CD8-positive, alpha-beta memory T cell (primary cell): ENCODE data around the gene PCK2. TPM values are rescaled to one million over a fixed set of nuclear protein-coding genes. Genes with fewer than 3 reads are reported as not detected.

Source experiments
- CTCF ChIA-PET: fragments of 350-600 bp; sonication (Branson Sonifier 250); formaldehyde crosslinking; loops from one replicate; lab custom pipeline; 2021; ENCODE audit warnings: antibody characterized with exemption; lab: Charles Lee
- POLR2A ChIA-PET: fragments of 350-600 bp; sonication (Branson Sonifier 250); formaldehyde crosslinking; loops from one replicate; lab custom pipeline; 2021; ENCODE audit warnings: antibody characterized with exemption; lab: Charles Lee
- DNase-seq, 5 donors: peaks; one replicate each; pipeline versions ENCODE4 v3.0.0 to v3.0.0-alpha.2; 2020 to 2022; ENCODE audit warnings: mixed read lengths in 1 of 5
- H3K27ac ChIP-seq: one replicate; pipeline ENCODE4 v1.7.0; 2013; ENCODE audit warnings: low read depth, mild to moderate bottlenecking, low read length, moderate library complexity
- H3K27me3 ChIP-seq: 2 replicates; pipeline ENCODE4 v1.7.0; 2013; ENCODE audit warnings: low read length, mild to moderate bottlenecking; ENCODE audit not compliant: insufficient read depth, poor library complexity, severe bottlenecking
- H3K36me3 ChIP-seq: 2 replicates; pipeline ENCODE4 v1.7.0; 2013; ENCODE audit warnings: mild to moderate bottlenecking, low read length, moderate library complexity; ENCODE audit not compliant: insufficient read depth
- H3K4me1 ChIP-seq: 2 replicates; pipeline ENCODE4 v1.7.0; 2013; ENCODE audit warnings: mild to moderate bottlenecking, low read length, moderate library complexity; ENCODE audit not compliant: insufficient read depth
- H3K4me3 ChIP-seq: 2 replicates; pipeline ENCODE4 v1.7.0; 2013; ENCODE audit warnings: mild to moderate bottlenecking, low read length
- H3K9me3 ChIP-seq: 2 replicates; pipeline ENCODE4 v1.7.0; 2013; ENCODE audit warnings: mild to moderate bottlenecking, low read length
- H3K27ac Mint-ChIP-seq, 8 donors: one replicate each; pipeline ENCODE4 v1.8.0; 2020 to 2021; ENCODE audit warnings: mixed read lengths in 8 of 8, mild to moderate bottlenecking in 6 of 8, inconsistent platforms in 3 of 8, moderate library complexity in 3 of 8
- H3K27me3 Mint-ChIP-seq, 2 donors: one replicate each; pipeline ENCODE4 v1.8.0; 2020 to 2021; ENCODE audit warnings: mixed read lengths in 2 of 2, mild to moderate bottlenecking in 1 of 2, moderate library complexity in 1 of 2
- H3K36me3 Mint-ChIP-seq, 3 donors: one replicate each; pipeline ENCODE4 v1.8.0; 2020 to 2021; ENCODE audit warnings: mixed read lengths in 3 of 3, inconsistent platforms in 1 of 3, mild to moderate bottlenecking in 1 of 3
- H3K4me1 Mint-ChIP-seq, 3 donors: one replicate each; pipeline ENCODE4 v1.8.0; 2020 to 2021; ENCODE audit warnings: mixed read lengths in 3 of 3, inconsistent platforms in 1 of 3, mild to moderate bottlenecking in 1 of 3
- H3K4me3 Mint-ChIP-seq, 7 donors: one replicate each; pipeline ENCODE4 v1.8.0; 2020 to 2021; ENCODE audit warnings: mixed read lengths in 7 of 7, mild to moderate bottlenecking in 6 of 7, moderate library complexity in 4 of 7, inconsistent platforms in 2 of 7
- H3K9me3 Mint-ChIP-seq, 5 donors: one replicate each; pipeline ENCODE4 v1.8.0; 2020 to 2022; ENCODE audit warnings: mixed read lengths in 5 of 5, mild to moderate bottlenecking in 3 of 5, moderate library complexity in 2 of 5, inconsistent platforms in 1 of 5
- polyA plus RNA-seq: library from polyadenylated mRNA; unstranded; fragments of 300-500 nt; fragmentation: Illumina TruSeq; gene quantifications from one replicate; pipeline ENCODE4 v1.2.3, GENCODE V29; 2021
- total RNA-seq, 2 experiments: library from RNA; stranded (reverse); gene quantifications; one replicate each; pipeline ENCODE4 v1.2.3, GENCODE V29; 2021

The PCK2 gene
- total and polyA plus RNA-seq, 3 experiments from 2014 or later = 16.9 to 88.3 (median 79.6) TPM

- peaks cover 38 to 49% (median 40%) of the 10 kb centered on the region in 3 donors for H3K4me1 Mint-ChIP-seq
- Histone ChIP-seq H3K27ac (no peak overlapping the region), H3K4me3 (no peak overlapping the region), H3K36me3 (peaks cover 14% of the 10 kb centered on the region), H3K27me3 (no peaks in the 10 kb centered on the region), H3K4me1 (peaks cover 40% of the 10 kb centered on the region), H3K9me3 (no peaks in the 10 kb centered on the region)
- POLR2A ChIA-PET = interaction anchor here (0.7 kb wide), 1 partner anchor 82 kb away, joined by 4 read pairs; the partner anchor contains the start of gene CARMIL3
- CTCF ChIA-PET = interaction anchor here (0.8 to 1.7 kb wide), 4 partner anchors 8 to 27 kb away, joined by 3 to 4 read pairs (median 3); partner anchors contain the start of genes EMC9 and IRF9
- H3K27me3 Mint-ChIP-seq = no peaks in the 10 kb centered on the region
- no peak overlapping the region for H3K4me3 Mint-ChIP-seq
- no peak for DNase-seq
- peaks cover 0 to 28% (median 5%) of the 10 kb centered on the region in 3 donors for H3K36me3 Mint-ChIP-seq
- H3K9me3 Mint-ChIP-seq = peaks cover 0 to 2% (median 0%) of the 10 kb centered on the region in 5 donors
- H3K27ac Mint-ChIP-seq = no peak overlapping the region
Measured at GRCh38 chr14:24133735-24134134, 39.6 kb downstream of the PCK2 start.

- peaks cover 16% of the 10 kb centered on the region for H3K36me3 ChIP-seq
- H3K9me3 ChIP-seq = no peaks in the 10 kb centered on the region
Measured at GRCh38 chr14:24135584-24135833, 41.4 kb downstream of the PCK2 start.

DNA sequence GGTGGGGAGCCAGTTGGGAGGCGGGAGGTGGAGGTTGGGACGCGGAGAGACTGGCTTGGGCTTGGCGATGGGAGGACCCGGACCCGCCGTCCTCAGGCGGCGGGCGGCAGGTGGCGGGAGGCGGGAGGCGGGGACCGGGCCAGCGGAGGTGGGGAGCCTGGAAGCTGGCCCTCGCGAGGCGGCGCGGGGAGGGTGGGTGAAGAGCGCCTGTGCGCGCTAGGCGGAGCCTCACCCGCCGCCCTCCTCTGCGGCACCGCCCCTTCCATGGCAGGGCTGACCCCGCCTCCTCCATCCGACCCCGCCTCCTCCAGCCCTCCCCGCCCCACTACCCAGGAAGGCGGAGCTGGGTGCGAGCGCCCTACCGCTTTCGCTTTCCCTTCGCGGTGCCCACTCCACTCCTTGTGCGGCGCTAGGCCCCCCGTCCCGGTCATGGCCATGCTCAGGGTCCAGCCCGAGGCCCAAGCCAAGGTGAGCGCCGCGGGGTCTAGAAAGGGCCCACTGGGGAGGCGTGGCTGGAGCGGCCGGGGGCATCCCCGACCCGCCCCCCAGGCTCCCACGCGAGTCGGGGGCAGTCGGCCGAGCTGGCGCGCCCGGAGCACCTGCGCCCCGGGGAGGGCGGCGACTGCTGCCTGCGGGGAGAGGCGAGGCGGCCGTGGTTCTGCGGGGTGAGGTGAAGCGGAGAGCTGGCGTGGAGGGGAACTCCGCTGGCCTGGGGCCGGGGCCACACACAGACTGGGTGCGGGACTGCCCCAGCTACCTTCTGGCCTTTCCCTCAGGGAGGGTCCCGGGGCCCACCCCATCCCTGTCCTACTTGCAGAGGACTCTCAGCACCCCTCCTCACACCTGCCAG, 41.9 kb downstream of the PCK2 start, which contains the start of gene PSME1:
TSS of gene PSME1 (plus strand) at position 361 of the 850 bp plus-strand sequence. CDS start at position 430, 69 bp downstream.
- ChIA-PET POLR2A (interaction anchor here (0.6 to 4.1 kb wide), 12 partner anchors 9 to 294 kb away, joined by 3 to 58 read pairs (median 5); partner anchors contain the start of genes CBLN3, DCAF11, DHRS1 and IPO4), CTCF (interaction anchor here (0.6 to 3.8 kb wide), 19 partner anchors 9 to 183 kb away, joined by 3 to 40 read pairs (median 5); partner anchors contain the start of genes DCAF11, DHRS4, IPO4 and IRF9)
- Mint-ChIP-seq H3K36me3 (peaks cover 0 to 38% (median 6%) of the 10 kb centered on the region in 3 donors), H3K9me3 (peaks cover 0 to 2% (median 0%) of the 10 kb centered on the region in 5 donors), H3K4me3 (peak within 1 kb of the TSS; percentile 89 to 96 (median 92)), H3K4me1 (peaks cover 56 to 67% (median 60%) of the 10 kb centered on the region in 3 donors), H3K27me3 (no peaks in the 10 kb centered on the region), H3K27ac (peak within 1 kb of the TSS; percentile 87 to 97 (median 95))
- H3K27ac ChIP-seq = peak within 1 kb of the TSS; percentile 72
- peaks cover 47% of the 10 kb centered on the region for H3K4me1 ChIP-seq
- peak; percentile 91 to 95 (median 93) for DNase-seq
- peaks cover 16% of the 10 kb centered on the region for H3K36me3 ChIP-seq
- H3K4me3 ChIP-seq = peak within 1 kb of the TSS; percentile 73
- H3K27me3 ChIP-seq = no peaks in the 10 kb centered on the region
- no peaks in the 10 kb centered on the region for H3K9me3 ChIP-seq

More at GRCh38 chr14:24135584-24135833, 41.4 kb downstream of the PCK2 start:
- peak overlapping the region; percentile 84 to 96 (median 93) for H3K27ac Mint-ChIP-seq
- H3K27me3 Mint-ChIP-seq = no peaks in the 10 kb centered on the region
- no peak for DNase-seq
- peak overlapping the region; percentile 73 for H3K4me3 ChIP-seq
- H3K4me1 ChIP-seq = peaks cover 47% of the 10 kb centered on the region
- H3K4me1 Mint-ChIP-seq = peaks cover 54 to 65% (median 56%) of the 10 kb centered on the region in 3 donors
- ChIA-PET CTCF (interaction anchor here (0.6 to 3.8 kb wide), 17 partner anchors 9 to 182 kb away, joined by 3 to 40 read pairs (median 5); partner anchors contain the start of genes DCAF11, DHRS4, IPO4 and IRF9), POLR2A (interaction anchor here (0.6 to 4.1 kb wide), 11 partner anchors 8 to 294 kb away, joined by 3 to 58 read pairs (median 5); partner anchors contain the start of genes CBLN3, DCAF11, DHRS1 and IPO4)
- H3K36me3 Mint-ChIP-seq = peaks cover 0 to 38% (median 6%) of the 10 kb centered on the region in 3 donors
- peaks cover 0 to 2% (median 0%) of the 10 kb centered on the region in 5 donors for H3K9me3 Mint-ChIP-seq
- no peak overlapping the region for H3K27ac ChIP-seq
- H3K4me3 Mint-ChIP-seq = peak overlapping the region; percentile 89 to 96 (median 92)
- no peaks in the 10 kb centered on the region for H3K27me3 ChIP-seq

DNA sequence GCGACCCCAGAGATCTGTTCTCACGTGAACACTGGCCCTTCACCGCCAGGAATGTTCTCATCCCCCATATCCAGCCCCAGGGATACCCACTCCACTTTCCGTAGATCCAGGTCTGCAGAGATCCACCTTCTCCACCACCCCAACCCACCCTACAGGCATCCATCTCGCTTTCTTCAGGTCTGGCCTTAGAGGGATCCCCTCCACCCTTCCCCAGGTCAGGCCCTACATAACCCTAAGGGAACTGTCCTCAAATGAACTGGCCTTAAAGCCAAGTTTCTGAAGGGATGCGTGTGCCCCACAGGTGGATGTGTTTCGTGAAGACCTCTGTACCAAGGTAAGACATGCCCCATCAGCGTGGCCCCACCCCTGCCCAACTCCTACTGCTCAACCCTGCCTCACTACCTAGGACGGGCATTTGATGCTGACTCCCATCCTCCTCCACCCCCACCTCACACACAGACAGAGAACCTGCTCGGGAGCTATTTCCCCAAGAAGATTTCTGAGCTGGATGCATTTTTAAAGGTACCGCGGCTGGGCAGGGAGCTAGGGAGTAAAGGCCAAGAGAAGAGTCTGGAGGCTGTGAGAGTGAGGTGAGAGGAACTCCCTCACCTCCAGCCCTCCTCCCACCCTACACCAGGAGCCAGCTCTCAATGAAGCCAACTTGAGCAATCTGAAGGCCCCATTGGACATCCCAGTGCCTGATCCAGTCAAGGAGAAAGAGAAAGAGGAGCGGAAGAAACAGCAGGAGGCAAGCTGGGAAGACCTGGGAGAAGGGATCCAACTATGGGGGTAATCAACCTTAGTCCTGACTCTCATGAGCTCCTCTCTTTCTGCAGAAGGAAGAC, 42.8 kb downstream of the PCK2 start:
- Mint-ChIP-seq H3K4me1 (peaks cover 57 to 67% (median 62%) of the 10 kb centered on the region in 3 donors), H3K36me3 (peaks cover 0 to 46% (median 6%) of the 10 kb centered on the region in 3 donors), H3K4me3 (peak overlapping the region; percentile 88 to 96 (median 91)), H3K27me3 (no peaks in the 10 kb centered on the region), H3K9me3 (peaks cover 0 to 2% (median 0%) of the 10 kb centered on the region in 5 donors), H3K27ac (peak overlapping the region; percentile 87 to 97 (median 93))
- DNase-seq = no peak
- Histone ChIP-seq H3K4me1 (peaks cover 45% of the 10 kb centered on the region), H3K36me3 (peaks cover 16% of the 10 kb centered on the region), H3K9me3 (no peaks in the 10 kb centered on the region), H3K27me3 (no peaks in the 10 kb centered on the region), H3K27ac (peak overlapping the region; percentile 72), H3K4me3 (peak overlapping the region; percentile 73)
- ChIA-PET POLR2A (interaction anchor here (0.6 to 4.1 kb wide), 8 partner anchors 10 to 293 kb away, joined by 3 to 58 read pairs (median 6); partner anchors contain the start of genes CBLN3, DCAF11, KHNYN and NRL), CTCF (interaction anchor here (1.0 to 3.8 kb wide), 8 partner anchors 9 to 106 kb away, joined by 3 to 40 read pairs (median 16); partner anchors contain the start of genes DCAF11, IPO4, IRF9 and NRL)

DNA sequence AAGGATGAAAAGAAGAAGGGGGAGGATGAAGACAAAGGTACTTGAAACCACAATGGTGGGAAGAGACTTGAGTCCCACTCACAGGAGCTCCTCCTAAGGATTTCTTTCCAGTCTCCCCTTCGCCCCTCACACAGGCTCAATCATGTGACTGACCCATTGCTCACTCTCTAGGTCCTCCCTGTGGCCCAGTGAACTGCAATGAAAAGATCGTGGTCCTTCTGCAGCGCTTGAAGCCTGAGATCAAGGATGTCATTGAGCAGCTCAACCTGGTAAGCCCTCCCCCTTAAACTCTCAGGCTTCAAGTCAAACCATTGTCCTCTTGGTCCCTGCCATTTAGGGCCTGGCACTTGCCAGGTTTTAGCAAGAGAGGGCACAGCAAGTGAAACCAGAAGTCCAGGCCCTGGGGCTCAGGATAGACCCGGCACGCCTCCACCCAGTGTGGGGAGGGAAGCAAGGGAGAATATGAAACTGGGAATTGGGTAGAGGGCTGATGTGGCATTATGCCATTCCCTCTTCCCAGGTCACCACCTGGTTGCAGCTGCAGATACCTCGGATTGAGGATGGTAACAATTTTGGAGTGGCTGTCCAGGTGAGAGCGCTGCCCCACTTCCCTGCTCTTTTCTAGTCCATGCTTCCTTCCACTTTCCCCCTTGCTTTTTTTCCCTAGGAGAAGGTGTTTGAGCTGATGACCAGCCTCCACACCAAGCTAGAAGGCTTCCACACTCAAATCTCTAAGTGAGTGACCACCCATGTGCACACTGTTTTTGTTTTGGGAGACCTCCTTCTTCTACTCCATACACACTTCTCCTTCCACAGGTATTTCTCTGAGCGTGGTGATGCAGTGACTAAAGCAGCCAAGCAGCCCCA, 43.7 kb downstream of the PCK2 start:
- Mint-ChIP-seq H3K27ac (peak overlapping the region; percentile 87 to 97 (median 93)), H3K27me3 (no peaks in the 10 kb centered on the region), H3K4me3 (peak overlapping the region; percentile 83 to 96 (median 90)), H3K36me3 (peaks cover 0 to 50% (median 6%) of the 10 kb centered on the region in 3 donors), H3K4me1 (peaks cover 53 to 64% (median 59%) of the 10 kb centered on the region in 3 donors), H3K9me3 (peaks cover 0 to 2% (median 0%) of the 10 kb centered on the region in 5 donors)
- H3K27me3 ChIP-seq = no peaks in the 10 kb centered on the region
- DNase-seq = no peak
- H3K27ac ChIP-seq = no peak overlapping the region
- peaks cover 43% of the 10 kb centered on the region for H3K4me1 ChIP-seq
- peaks cover 17% of the 10 kb centered on the region for H3K36me3 ChIP-seq
- H3K9me3 ChIP-seq = no peaks in the 10 kb centered on the region
- POLR2A ChIA-PET = interaction anchor here (0.6 to 4.1 kb wide), 5 partner anchors 9 to 104 kb away, joined by 4 to 58 read pairs (median 7); partner anchors contain the start of genes DCAF11, NRL, PSME2 and RNF31
- H3K4me3 ChIP-seq = peak overlapping the region; percentile 73
- CTCF ChIA-PET = interaction anchor here (1.3 to 3.8 kb wide), 6 partner anchors 20 to 105 kb away, joined by 4 to 40 read pairs (median 16); partner anchors contain the start of genes DCAF11, IPO4, IRF9 and NRL

- Histone ChIP-seq H3K4me3 (no peak overlapping the region), H3K36me3 (peaks cover 25% of the 10 kb centered on the region), H3K4me1 (peaks cover 39% of the 10 kb centered on the region), H3K27ac (no peak overlapping the region), H3K9me3 (no peaks in the 10 kb centered on the region), H3K27me3 (no peaks in the 10 kb centered on the region)
- no peaks in the 10 kb centered on the region for H3K27me3 Mint-ChIP-seq
- peak overlapping the region; percentile 47 to 96 (median 73) for H3K4me3 Mint-ChIP-seq
- ChIA-PET CTCF (interaction anchor here (1.1 to 3.8 kb wide), 4 partner anchors 21 to 78 kb away, joined by 3 to 40 read pairs (median 4); partner anchors contain the start of genes IRF9 and MDP1), POLR2A (interaction anchor here (1.0 to 4.1 kb wide), 3 partner anchors 9 to 23 kb away, joined by 4 to 58 read pairs (median 36); partner anchors contain the start of genes DCAF11, NRL, PSME2 and RNF31)
- peak overlapping the region; percentile 29 to 87 (median 80) for H3K27ac Mint-ChIP-seq
- peaks cover 0 to 2% (median 0%) of the 10 kb centered on the region in 5 donors for H3K9me3 Mint-ChIP-seq
- DNase-seq = no peak
- peaks cover 0 to 58% (median 6%) of the 10 kb centered on the region in 3 donors for H3K36me3 Mint-ChIP-seq
- H3K4me1 Mint-ChIP-seq = peaks cover 53 to 67% (median 63%) of the 10 kb centered on the region in 3 donors
Measured at GRCh38 chr14:24138396-24139271, 44.5 kb downstream of the PCK2 start.
